Measurements from ENCODE around the gene AZIN2. TPM values are rescaled to one million over a fixed set of nuclear protein-coding genes. Genes with fewer than 3 reads are reported as not detected.
A peak's percentile ranks its signal among the peaks of the same experiment; 100 is the strongest.

The AZIN2 gene
- total and polyA plus RNA-seq, 9 donors = 3.8 to 6.4 (median 5.5) TPM

DNA sequence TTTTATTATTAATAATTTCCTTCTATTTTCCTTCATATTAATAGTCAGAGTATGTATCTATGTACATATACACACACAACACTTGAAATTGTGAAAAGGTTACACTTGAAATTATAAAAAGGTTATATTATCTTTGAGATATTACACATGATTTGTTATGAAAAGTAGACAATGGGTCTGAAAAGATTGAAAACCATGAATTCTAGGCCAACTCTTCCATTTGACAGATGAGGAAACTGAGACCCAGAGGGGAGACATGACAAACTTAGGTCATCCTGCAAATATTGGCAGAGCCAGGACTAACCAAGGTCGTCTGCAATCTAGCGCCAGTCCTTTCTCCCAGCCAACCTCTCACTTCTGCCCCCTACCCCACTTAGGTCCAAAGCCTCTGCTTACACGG, 67.7 kb downstream of the AZIN2 start:
- H3K36me3 ChIP-seq (ENCODE audit: control insufficient read depth, insufficient read depth, low read length) = peaks cover 38% of the 10 kb centered on the region
- H3K4me1 ChIP-seq (ENCODE audit: control insufficient read depth, insufficient read depth, low read length) = peaks cover 36% of the 10 kb centered on the region
- DNase-seq = no peak
- no peak overlapping the region for H3K27ac ChIP-seq (ENCODE audit: low read length)
- H3K9me3 ChIP-seq (replicated peaks; ENCODE audit: control insufficient read depth, low read depth, low read length) = no peaks in the 10 kb centered on the region
- H3K4me3 ChIP-seq (ENCODE audit: low read length) = no peak overlapping the region
- WGBS (ENCODE audit: insufficient coverage) = 82% methylated on average over 3 of the region's 3 CpGs
- no peaks in the 10 kb centered on the region for H3K27me3 ChIP-seq (ENCODE audit: control insufficient read depth, insufficient read depth, low read length)

DNA sequence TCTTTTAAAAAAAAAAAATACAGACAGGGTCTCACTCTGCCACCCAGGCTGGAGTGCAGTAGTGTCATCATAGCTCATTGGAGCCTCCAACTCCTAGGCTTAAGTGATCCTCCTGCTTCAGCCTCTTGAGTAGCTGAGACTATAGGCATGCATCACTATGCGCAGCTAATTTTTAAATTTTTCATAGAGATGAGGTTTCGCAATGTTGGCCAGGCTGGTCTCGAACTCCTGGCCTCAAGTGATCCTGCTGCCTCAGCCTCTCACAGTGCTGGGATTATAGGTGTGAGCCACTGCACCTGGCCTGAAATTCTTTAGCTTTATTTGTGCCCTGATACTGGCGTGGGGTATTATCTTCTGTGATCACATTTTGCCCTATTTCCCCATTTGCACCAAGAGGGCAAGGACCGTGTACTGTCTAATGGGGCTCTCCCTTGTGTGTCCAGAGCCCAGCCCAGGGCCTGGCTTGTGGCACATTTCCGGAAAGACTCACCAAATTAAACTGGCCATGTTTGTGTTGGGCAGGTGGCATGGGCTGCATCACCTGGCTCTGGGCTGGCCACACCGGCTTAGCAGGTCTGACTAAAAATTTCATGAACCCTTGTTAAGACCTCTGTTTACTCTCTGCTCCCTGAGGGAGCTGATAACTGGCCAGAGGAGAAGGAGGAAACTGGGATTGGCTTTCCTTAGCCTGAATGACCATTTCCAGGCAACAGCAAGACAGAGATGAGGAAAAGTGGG, 68.7 kb downstream of the AZIN2 start:
- peaks cover 38% of the 10 kb centered on the region for H3K4me1 ChIP-seq (ENCODE audit: control insufficient read depth, insufficient read depth, low read length)

DNA sequence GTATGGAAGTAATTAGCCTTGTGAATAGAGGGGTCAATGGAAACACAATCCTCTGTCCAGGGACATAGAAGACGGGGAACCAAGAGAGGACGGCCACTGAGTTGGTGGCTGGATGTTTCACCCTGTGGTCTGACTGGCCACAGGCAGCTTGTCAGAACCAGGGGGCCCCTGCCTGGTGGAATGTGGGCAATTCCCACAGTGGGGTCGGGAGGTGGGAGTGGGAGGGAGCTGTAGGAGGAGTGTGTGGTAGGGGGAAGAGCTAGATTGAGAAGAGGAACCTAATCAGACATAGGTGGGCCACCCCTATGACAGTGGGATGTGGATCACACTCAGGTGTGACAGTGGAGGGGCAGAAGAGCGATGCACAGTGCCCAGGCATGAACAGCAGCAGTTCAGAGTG, 69.6 kb downstream of the AZIN2 start:
- 51% methylated on average over 4 of the region's 4 CpGs for WGBS (ENCODE audit: insufficient coverage)
- no peak overlapping the region for H3K4me3 ChIP-seq (ENCODE audit: low read length)
- no peaks in the 10 kb centered on the region for H3K27me3 ChIP-seq (ENCODE audit: control insufficient read depth, insufficient read depth, low read length)
- H3K36me3 ChIP-seq (ENCODE audit: control insufficient read depth, insufficient read depth, low read length) = peaks cover 31% of the 10 kb centered on the region
- no peaks in the 10 kb centered on the region for H3K9me3 ChIP-seq (replicated peaks; ENCODE audit: control insufficient read depth, low read depth, low read length)
- no peak for DNase-seq
- no peak overlapping the region for H3K27ac ChIP-seq (ENCODE audit: low read length)
- peaks cover 40% of the 10 kb centered on the region for H3K4me1 ChIP-seq (ENCODE audit: control insufficient read depth, insufficient read depth, low read length)

More for the DNA sequence above, 68.7 kb downstream of the AZIN2 start:
- no peak for DNase-seq
- WGBS (ENCODE audit: insufficient coverage) = 94% methylated on average over 6 of the region's 7 CpGs
- Histone ChIP-seq H3K9me3 (replicated peaks; ENCODE audit: control insufficient read depth, low read depth, low read length) (no peaks in the 10 kb centered on the region), H3K27ac (ENCODE audit: low read length) (no peak overlapping the region), H3K36me3 (ENCODE audit: control insufficient read depth, insufficient read depth, low read length) (peaks cover 37% of the 10 kb centered on the region), H3K4me3 (ENCODE audit: low read length) (no peak overlapping the region), H3K27me3 (ENCODE audit: control insufficient read depth, insufficient read depth, low read length) (no peaks in the 10 kb centered on the region)

DNA sequence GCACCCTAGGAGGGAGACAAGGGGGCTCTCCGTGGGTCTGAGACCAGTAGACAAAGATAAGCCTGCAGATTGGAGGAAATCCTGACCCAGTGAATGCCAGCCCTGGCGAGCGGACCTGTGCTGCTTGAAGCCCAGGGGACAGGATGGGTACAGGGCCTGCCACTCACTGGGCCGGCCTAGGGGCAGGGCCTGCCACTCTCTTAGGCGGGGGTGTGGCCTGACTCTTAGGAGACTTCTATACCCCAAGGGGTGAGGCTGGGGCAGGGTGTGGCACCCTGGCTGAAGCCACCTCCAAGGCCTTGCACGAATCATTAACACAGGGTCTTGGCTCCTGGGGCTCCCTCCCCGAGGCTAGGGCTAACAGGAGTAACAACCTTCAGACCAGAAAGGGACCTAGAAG, 70.2 kb downstream of the AZIN2 start:
- no peak for DNase-seq
- Histone ChIP-seq H3K27ac (ENCODE audit: low read length) (no peak overlapping the region), H3K27me3 (ENCODE audit: control insufficient read depth, insufficient read depth, low read length) (no peaks in the 10 kb centered on the region), H3K9me3 (replicated peaks; ENCODE audit: control insufficient read depth, low read depth, low read length) (no peaks in the 10 kb centered on the region), H3K36me3 (ENCODE audit: control insufficient read depth, insufficient read depth, low read length) (peaks cover 30% of the 10 kb centered on the region), H3K4me3 (ENCODE audit: low read length) (no peak overlapping the region), H3K4me1 (ENCODE audit: control insufficient read depth, insufficient read depth, low read length) (peaks cover 42% of the 10 kb centered on the region)
- 67% methylated on average over 6 of the region's 7 CpGs for WGBS (ENCODE audit: insufficient coverage)

DNA sequence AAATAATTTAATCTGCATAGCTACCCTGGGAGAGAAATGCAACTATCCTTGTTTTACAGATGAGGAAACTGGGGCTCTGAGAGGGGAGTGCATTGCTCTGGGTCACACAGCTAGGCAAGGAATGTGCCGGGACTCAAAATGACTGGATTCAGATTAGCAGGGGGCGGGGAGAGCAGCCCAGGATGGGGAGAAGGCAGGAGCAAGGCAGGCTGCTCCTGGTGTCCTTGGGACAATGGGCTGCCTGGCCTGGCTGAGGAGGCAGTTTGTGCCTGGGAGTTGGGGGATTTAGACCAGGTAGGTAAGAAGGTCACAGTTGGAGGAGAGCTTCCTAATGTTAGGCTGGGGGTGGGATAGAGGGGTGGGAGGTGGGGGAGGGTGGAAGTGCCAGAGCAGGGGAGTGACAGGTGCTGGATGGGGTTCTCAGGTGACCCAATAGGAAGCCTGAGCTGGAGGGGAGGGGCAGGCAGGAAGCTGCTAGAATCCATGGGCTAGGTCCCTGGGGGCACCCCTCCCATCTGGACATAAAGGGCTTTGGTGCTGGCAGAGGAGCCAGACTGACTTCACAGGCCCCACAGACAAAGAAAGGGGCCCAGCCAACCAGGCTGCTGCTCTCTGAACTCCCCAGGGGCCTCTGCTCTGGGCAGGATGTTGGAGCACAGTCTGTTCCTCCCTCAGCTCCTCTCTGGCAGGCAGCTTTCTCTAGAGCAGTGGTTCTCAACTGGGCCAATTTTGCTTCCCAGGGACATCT, 71.9 kb downstream of the AZIN2 start:
- H3K4me3 ChIP-seq (ENCODE audit: low read length) = no peak overlapping the region
- no peaks in the 10 kb centered on the region for H3K27me3 ChIP-seq (ENCODE audit: control insufficient read depth, insufficient read depth, low read length)
- H3K9me3 ChIP-seq (replicated peaks; ENCODE audit: control insufficient read depth, low read depth, low read length) = no peaks in the 10 kb centered on the region
- H3K36me3 ChIP-seq (ENCODE audit: control insufficient read depth, insufficient read depth, low read length) = peaks cover 20% of the 10 kb centered on the region
- H3K27ac ChIP-seq (ENCODE audit: low read length) = peak overlapping the region; percentile 15
- peak; percentile 74 for DNase-seq
- peaks cover 44% of the 10 kb centered on the region for H3K4me1 ChIP-seq (ENCODE audit: control insufficient read depth, insufficient read depth, low read length)
- WGBS (ENCODE audit: insufficient coverage) = 81% methylated on average over 2 of the region's 2 CpGs

DNA sequence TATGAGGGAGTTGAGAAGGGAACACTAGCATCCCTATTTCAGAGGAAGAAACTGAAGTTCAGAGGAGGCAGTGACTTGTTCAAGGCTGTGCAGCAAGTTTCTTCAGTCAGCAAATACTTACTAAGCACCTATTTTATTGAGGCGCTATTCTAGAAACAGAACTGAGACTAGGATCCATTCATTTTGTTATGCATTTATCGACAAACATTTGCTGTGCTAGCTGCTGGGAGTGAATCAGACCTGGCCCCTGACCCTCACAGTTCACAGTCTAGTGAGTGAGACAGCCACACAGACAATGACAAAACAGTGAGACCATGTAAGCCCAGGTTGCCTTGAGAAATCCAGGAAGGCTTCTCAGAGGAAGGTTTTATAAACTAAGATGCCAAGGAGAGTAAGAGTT, 72.7 kb downstream of the AZIN2 start:
- Histone ChIP-seq H3K27me3 (ENCODE audit: control insufficient read depth, insufficient read depth, low read length) (no peaks in the 10 kb centered on the region), H3K4me3 (ENCODE audit: low read length) (no peak overlapping the region), H3K27ac (ENCODE audit: low read length) (peak overlapping the region; percentile 15), H3K9me3 (replicated peaks; ENCODE audit: control insufficient read depth, low read depth, low read length) (no peaks in the 10 kb centered on the region), H3K4me1 (ENCODE audit: control insufficient read depth, insufficient read depth, low read length) (peaks cover 44% of the 10 kb centered on the region), H3K36me3 (ENCODE audit: control insufficient read depth, insufficient read depth, low read length) (peaks cover 24% of the 10 kb centered on the region)
- DNase-seq = no peak
- WGBS (ENCODE audit: insufficient coverage) = 100% methylated on average over 1 of the region's 2 CpGs

DNA sequence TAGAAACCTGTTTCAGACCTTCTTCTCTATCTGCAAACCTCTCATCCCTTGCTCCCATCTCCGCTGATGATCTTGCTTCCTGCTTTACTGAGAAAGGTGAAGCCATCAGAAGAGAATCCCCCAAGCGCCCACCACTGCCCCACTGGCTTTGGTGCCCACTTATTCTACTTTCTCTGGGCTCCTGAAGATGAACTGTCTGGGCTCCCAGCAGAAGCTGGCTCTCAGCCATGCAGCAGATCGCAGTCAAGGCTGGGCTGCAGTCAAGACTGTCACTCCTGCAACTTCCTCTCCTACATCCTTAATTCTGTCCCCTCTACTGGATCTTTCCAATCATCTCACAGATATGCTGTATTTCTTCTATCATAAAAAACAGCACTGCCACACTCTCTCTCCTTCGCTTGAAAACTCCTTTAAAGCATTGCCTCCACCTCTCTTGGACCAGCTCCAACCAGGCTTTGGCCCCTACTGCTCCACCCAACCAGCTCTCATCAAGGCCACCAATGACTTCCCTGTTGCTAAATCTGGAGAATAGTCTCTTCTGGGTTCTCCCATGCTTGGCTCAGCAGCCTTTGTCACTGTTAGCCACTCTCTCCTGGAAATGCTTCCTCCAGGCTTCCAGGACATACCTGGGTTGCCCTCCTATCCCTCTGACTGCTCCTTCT, 75.1 kb downstream of the AZIN2 start:
- peaks cover 27% of the 10 kb centered on the region for H3K36me3 ChIP-seq (ENCODE audit: control insufficient read depth, insufficient read depth, low read length)
- WGBS (ENCODE audit: insufficient coverage) = 52% methylated on average over 4 of the region's 4 CpGs
- H3K27me3 ChIP-seq (ENCODE audit: control insufficient read depth, insufficient read depth, low read length) = no peaks in the 10 kb centered on the region
- no peaks in the 10 kb centered on the region for H3K9me3 ChIP-seq (replicated peaks; ENCODE audit: control insufficient read depth, low read depth, low read length)
- H3K27ac ChIP-seq (ENCODE audit: low read length) = peak overlapping the region; percentile 29
- no peak overlapping the region for H3K4me3 ChIP-seq (ENCODE audit: low read length)
- DNase-seq = no peak
- peaks cover 46% of the 10 kb centered on the region for H3K4me1 ChIP-seq (ENCODE audit: control insufficient read depth, insufficient read depth, low read length)

DNA sequence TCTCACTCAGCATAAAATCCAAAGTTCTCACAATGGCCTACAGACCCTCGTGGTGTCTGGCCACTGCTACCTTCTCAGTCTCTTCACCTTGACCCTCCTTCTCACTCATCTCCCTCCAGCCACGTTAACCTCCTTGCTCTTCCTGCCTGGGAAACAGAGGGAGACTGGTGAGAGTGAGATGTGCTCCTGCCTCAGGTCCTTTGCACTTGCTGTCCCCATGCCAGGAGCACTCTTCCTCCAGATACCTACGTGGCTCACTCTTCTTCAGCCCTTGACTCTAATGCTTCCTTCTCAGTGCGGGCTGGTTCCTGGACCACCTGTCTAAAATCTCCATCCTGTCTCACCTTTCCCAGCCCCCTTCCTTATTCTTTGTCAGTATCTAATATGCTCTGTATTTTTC, 76.2 kb downstream of the AZIN2 start:
- DNase-seq = no peak
- Histone ChIP-seq H3K4me1 (ENCODE audit: control insufficient read depth, insufficient read depth, low read length) (peaks cover 42% of the 10 kb centered on the region), H3K36me3 (ENCODE audit: control insufficient read depth, insufficient read depth, low read length) (peaks cover 27% of the 10 kb centered on the region), H3K4me3 (ENCODE audit: low read length) (no peak overlapping the region), H3K27ac (ENCODE audit: low read length) (no peak overlapping the region), H3K9me3 (replicated peaks; ENCODE audit: control insufficient read depth, low read depth, low read length) (no peaks in the 10 kb centered on the region), H3K27me3 (ENCODE audit: control insufficient read depth, insufficient read depth, low read length) (no peaks in the 10 kb centered on the region)
- 89% methylated on average over 3 of the region's 4 CpGs for WGBS (ENCODE audit: insufficient coverage)

DNA sequence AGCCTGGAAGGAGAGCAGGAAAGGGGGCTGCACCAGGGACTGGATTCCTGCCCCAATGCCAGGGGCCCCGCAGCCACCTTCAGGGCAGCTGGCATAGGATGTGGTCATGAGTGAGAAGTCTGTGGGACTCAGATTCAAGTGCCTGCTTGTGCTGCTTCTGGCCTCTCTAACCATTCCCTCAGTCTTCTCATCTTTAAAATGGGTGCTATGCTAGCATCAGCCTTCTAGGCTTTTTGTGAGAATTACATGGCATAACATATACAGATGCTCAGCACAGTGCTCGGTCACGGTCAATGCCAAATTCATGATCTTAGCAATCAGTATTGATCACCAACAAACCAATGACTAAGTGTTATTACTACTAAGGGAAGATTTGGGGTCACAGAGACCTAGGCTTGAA, 77.4 kb downstream of the AZIN2 start:
- no peak overlapping the region for H3K27ac ChIP-seq (ENCODE audit: low read length)
- H3K9me3 ChIP-seq (replicated peaks; ENCODE audit: control insufficient read depth, low read depth, low read length) = no peaks in the 10 kb centered on the region
- H3K4me1 ChIP-seq (ENCODE audit: control insufficient read depth, insufficient read depth, low read length) = peaks cover 36% of the 10 kb centered on the region
- H3K4me3 ChIP-seq (ENCODE audit: low read length) = no peak overlapping the region
- DNase-seq = no peak
- H3K27me3 ChIP-seq (ENCODE audit: control insufficient read depth, insufficient read depth, low read length) = no peaks in the 10 kb centered on the region
- H3K36me3 ChIP-seq (ENCODE audit: control insufficient read depth, insufficient read depth, low read length) = peaks cover 27% of the 10 kb centered on the region
- no CpG with 5 or more reads among the region's 3 CpGs for WGBS (ENCODE audit: insufficient coverage)

DNA sequence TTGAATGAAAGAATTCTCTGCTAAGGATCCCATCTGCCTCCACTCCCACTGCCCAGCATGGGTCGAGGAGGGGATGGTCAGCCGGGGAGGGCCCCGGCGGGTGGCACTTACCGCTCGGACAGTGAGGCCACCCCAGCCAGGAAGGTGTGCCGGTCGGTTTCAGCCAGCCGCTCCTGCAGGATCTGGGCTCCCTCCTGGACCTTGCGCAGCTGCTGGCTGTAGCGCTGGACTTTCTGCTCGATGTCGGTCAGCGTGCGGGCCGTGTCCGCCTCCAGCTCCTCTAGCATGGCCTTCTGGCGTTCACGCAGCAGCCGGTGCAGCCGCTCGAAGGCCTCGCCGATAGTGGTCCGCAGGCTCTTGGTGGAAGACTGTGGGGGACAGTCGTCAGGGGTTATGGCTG, 78.6 kb downstream of the AZIN2 start:
- no peak for DNase-seq
- Histone ChIP-seq H3K27me3 (ENCODE audit: control insufficient read depth, insufficient read depth, low read length) (no peaks in the 10 kb centered on the region), H3K27ac (ENCODE audit: low read length) (no peak overlapping the region), H3K36me3 (ENCODE audit: control insufficient read depth, insufficient read depth, low read length) (peaks cover 30% of the 10 kb centered on the region), H3K9me3 (replicated peaks; ENCODE audit: control insufficient read depth, low read depth, low read length) (no peaks in the 10 kb centered on the region), H3K4me1 (ENCODE audit: control insufficient read depth, insufficient read depth, low read length) (peaks cover 39% of the 10 kb centered on the region), H3K4me3 (ENCODE audit: low read length) (no peak overlapping the region)
- WGBS (ENCODE audit: insufficient coverage) = 94% methylated on average over 26 of the region's 26 CpGs

Data from muscle of leg (tissue), 11 donors.